Suprapubic skin (tissue), 3 donors: ENCODE measurements around the gene KCNC4.

ENCODE experiments used
- POLR2A ChIP-seq, 2 donors: fragments of 450-650 bp; IDR thresholded peaks; one replicate each; pipeline ENCODE4 v1.6.1; 2017; ENCODE audit warnings: antibody characterized with exemption in 2 of 2, mild to moderate bottlenecking in 2 of 2, moderate library complexity in 2 of 2
- TF ChIP-seq, protein P1 (sequence below), 2 donors: fragments of 200-600 bp in 1 of 2; fragments of 450-650 bp in 1 of 2; sonication (generic) in 1 of 2; IDR thresholded peaks; one replicate each; pipeline ENCODE4 v1.5.1; 2016 to 2019; ENCODE audit warnings: antibody characterized with exemption in 2 of 2, mild to moderate bottlenecking in 1 of 2, moderate library complexity in 1 of 2

DNA sequence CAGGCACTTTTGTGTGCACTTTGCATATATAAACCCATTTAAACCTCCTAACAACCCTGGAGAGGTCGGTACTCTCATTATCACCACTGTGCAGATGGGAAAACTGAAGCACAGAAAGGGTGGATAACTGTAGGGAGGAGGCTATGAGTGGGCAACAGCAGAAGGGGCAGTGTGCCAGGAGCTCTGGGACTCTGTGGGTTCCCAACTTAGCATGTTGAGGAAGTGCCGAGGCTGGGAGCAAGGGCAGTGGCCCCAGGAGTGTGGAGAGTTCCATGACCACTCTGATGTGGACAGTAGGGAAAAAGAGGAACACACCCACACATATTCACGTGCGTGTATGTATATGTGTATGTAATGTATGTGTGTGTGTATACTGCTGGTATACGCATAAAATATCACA lies 25.7 kb upstream of the KCNC4 start:
- TF ChIP-seq, protein P1, sequence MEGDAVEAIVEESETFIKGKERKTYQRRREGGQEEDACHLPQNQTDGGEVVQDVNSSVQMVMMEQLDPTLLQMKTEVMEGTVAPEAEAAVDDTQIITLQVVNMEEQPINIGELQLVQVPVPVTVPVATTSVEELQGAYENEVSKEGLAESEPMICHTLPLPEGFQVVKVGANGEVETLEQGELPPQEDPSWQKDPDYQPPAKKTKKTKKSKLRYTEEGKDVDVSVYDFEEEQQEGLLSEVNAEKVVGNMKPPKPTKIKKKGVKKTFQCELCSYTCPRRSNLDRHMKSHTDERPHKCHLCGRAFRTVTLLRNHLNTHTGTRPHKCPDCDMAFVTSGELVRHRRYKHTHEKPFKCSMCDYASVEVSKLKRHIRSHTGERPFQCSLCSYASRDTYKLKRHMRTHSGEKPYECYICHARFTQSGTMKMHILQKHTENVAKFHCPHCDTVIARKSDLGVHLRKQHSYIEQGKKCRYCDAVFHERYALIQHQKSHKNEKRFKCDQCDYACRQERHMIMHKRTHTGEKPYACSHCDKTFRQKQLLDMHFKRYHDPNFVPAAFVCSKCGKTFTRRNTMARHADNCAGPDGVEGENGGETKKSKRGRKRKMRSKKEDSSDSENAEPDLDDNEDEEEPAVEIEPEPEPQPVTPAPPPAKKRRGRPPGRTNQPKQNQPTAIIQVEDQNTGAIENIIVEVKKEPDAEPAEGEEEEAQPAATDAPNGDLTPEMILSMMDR (IDR thresholded peaks at IDR 0.05) = no peak
- TF ChIP-seq POLR2A (IDR thresholded peaks at IDR 0.05) = no peak
